ENCODE results near the gene MYO10. TPM values are rescaled to one million over a fixed set of nuclear protein-coding genes. Genes with fewer than 3 reads are reported as not detected.
A peak's percentile ranks its signal among the peaks of the same experiment; 100 is the strongest.
"Not testable (repeated sequence)": the region's sequence is repeated elsewhere in the genome, so short reads cannot be mapped to it uniquely, and the experiment has no call there.

Gene MYO10
- total RNA-seq, 1 donor from 2014 or later, result 0.26 TPM

DNA sequence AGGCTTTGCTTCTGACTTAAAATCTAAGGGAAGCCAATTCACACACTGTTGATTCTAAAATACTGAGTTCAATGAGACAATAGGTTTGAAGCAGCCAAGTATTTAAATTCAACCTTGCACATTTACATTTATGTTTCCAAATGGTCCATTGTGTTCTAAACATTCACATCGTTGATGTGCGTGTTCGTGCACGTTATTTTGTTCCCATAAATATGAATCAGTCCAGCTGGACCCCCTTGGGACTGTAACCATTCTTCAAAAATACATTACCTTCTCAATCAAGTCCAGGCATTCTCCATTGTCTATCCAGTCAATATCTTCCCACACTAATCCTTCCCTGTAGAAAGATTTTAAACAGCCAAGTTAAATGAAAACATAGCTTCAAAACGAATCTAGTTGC, 172.9 kb downstream of the MYO10 start:
- Mint-ChIP-seq H3K27me3 (no peaks in the 10 kb centered on the region), H3K4me1 (peaks cover 6% of the 10 kb centered on the region), H3K4me3 (no peak overlapping the region), H3K27ac (no peak overlapping the region), H3K9me3 (no peaks in the 10 kb centered on the region), H3K36me3 (ENCODE audit: low read depth) (no peaks in the 10 kb centered on the region)
- no peak for DNase-seq
- intact Hi-C loops (cut with micrococcal nuclease), result no loop called here

DNA sequence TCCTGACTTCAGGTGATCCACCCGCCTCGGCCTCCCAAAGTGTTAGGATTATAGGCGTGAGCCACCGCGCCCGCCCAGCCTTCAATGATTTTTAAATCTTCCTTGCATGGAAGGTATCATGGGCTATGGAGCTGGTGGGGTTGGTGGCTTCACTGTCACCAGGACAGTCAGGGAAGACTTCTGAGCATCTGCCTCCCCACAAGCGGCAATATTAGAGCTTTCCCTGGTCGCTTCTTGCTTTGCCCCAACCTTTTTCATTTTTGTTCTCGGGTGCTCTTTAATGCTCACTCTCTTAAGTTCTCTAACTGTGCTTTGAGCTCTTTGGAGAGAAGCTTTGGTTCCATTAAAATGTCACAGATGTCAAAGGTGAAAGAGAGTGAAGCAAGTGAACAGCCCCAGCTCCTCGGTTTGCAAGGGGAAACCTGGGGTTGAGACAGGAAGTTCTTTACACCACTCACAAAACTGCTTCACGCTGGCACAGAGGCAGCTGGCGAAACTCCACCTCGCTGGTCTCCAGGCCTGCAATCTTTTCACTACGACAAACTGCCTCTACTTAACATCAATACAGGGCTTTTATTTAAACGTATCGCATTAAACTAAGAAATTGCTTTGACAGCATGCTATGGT, 176.8 kb downstream of the MYO10 start:
- peak; percentile 71 for DNase-seq

DNA sequence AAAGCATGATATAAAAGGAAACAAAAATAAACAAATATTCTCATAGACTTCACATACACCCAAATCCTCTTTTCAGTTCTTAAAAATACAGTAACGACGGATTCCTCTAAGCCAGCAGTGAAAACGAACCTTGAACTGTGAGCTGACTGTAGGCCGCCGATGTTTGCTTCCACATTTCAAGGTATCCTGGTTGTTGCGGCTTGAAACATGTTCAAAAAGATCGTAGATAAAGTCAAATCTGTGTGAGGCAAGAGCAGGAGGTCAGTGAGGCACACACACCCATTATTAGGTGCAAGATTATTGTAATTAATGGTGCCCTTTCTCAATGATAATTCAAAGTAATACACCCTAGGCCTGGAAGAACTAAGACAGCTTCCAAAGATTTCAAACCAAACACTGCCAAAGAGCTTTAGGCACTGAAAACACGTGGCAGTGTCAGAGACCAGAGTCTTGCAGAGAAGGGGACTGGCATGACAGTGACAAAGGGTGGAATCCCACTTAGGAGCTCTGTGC, 178.0 kb downstream of the MYO10 start:
- DNase-seq, result no peak
- no peaks in the 10 kb centered on the region for H3K27me3 Mint-ChIP-seq
- intact Hi-C loops (cut with micrococcal nuclease), result no loop called here
- peaks cover 6% of the 10 kb centered on the region for H3K4me1 Mint-ChIP-seq
- no peak overlapping the region for H3K4me3 Mint-ChIP-seq
- no peak overlapping the region for H3K27ac Mint-ChIP-seq
- H3K36me3 Mint-ChIP-seq (ENCODE audit: low read depth), result no peaks in the 10 kb centered on the region
- no peaks in the 10 kb centered on the region for H3K9me3 Mint-ChIP-seq

More for the DNA sequence above, 176.8 kb downstream of the MYO10 start:
- intact Hi-C loops (cut with micrococcal nuclease), result no loop called here
- Mint-ChIP-seq H3K4me1 (peaks cover 6% of the 10 kb centered on the region), H3K4me3 (no peak overlapping the region), H3K27ac (no peak overlapping the region), H3K36me3 (ENCODE audit: low read depth) (no peaks in the 10 kb centered on the region), H3K27me3 (no peaks in the 10 kb centered on the region), H3K9me3 (no peaks in the 10 kb centered on the region)

DNA sequence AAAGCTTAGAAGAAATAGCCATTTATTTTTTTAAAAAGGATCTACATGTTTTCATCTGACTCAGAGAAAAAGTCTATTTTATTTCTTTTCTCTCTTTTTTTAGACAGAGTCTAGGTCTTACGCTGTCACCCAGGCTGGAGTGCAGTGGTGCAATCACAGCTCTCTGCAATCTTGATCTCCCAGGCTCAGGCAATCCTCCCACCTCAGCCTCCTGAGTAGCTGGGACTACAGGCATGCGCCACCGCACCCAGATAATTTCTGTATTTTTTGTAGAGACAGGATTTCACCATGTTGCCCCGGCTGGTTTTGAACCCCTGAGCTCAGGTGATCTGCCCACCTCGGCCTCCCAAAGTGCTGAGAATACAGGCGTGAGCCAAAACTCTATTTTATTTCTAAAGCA, 178.5 kb downstream of the MYO10 start:
- DNase-seq; H3K4me3 Mint-ChIP-seq; H3K9me3 Mint-ChIP-seq; H3K27me3 Mint-ChIP-seq; H3K27ac Mint-ChIP-seq; intact Hi-C loops (cut with micrococcal nuclease); H3K4me1 Mint-ChIP-seq; H3K36me3 Mint-ChIP-seq (ENCODE audit: low read depth): not testable (repeated sequence)

DNA sequence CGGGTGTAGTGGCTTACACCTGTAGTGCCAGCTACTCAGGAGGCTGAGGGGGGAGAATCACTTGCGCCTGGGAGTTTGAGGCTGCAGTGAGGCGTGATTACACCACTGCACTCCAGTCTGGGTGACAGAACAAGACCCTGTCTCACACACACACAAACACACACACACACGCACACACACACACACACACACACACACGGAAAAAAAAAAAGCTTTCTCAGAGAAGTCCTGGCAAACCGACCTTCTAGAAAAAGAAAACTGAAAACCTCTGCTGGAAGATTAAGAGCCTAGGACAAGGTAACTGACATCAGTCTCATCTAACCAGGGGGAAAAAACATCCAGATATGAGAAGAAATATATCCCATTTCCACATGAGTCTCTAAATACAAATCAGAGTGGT, 178.9 kb downstream of the MYO10 start:
- Mint-ChIP-seq H3K4me3 (no peak overlapping the region), H3K36me3 (ENCODE audit: low read depth) (no peaks in the 10 kb centered on the region), H3K27ac (no peak overlapping the region), H3K27me3 (no peaks in the 10 kb centered on the region), H3K4me1 (peaks cover 6% of the 10 kb centered on the region), H3K9me3 (no peaks in the 10 kb centered on the region)
- intact Hi-C loops (cut with micrococcal nuclease), result no loop called here
- DNase-seq, result no peak

DNA sequence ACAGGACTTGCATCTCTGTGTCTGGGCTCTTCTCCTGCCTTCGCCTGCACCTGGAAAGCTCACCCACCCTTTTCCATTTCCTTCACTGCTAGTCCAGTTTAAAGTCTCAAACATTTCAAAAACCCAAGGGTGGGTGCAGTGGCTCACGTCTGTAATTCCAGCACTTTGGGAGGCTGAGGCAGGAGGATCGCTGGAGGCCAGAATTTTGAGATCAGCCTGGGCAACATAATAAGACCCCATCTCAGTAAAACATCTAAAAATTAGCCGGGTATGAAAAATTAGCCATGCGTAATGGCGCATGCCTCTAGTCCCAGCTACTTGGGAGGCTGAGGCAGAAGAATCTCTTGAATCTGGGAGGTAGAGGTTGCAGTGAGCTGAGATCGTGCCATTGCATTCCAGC, 179.4 kb downstream of the MYO10 start:
- H3K27ac Mint-ChIP-seq, result no peak overlapping the region
- no peaks in the 10 kb centered on the region for H3K27me3 Mint-ChIP-seq
- H3K36me3 Mint-ChIP-seq (ENCODE audit: low read depth), result no peaks in the 10 kb centered on the region
- intact Hi-C loops (cut with micrococcal nuclease), result no loop called here
- no peak overlapping the region for H3K4me3 Mint-ChIP-seq
- H3K9me3 Mint-ChIP-seq, result no peaks in the 10 kb centered on the region
- peaks cover 6% of the 10 kb centered on the region for H3K4me1 Mint-ChIP-seq
- DNase-seq, result no peak

DNA sequence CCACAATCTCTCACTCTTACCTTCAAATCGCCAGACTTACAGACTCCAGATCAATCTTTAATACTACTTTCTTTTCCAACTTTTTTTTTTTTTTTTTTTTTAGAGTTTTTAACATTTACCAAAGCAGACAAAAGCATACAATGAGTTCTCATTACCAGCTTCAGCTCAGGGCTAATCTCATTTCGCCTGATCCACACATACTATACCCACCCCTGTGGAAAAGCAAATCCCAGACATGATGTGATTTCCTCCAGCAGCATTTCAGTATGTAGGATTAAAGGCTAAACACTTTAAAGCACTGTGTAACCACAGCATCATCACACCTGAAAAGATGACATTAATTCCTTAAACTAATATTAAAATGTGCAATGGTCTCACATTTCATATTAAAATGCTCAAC, 180.4 kb downstream of the MYO10 start:
- no peaks in the 10 kb centered on the region for H3K36me3 Mint-ChIP-seq (ENCODE audit: low read depth)
- H3K27ac Mint-ChIP-seq, result no peak overlapping the region
- H3K9me3 Mint-ChIP-seq, result no peaks in the 10 kb centered on the region
- peaks cover 6% of the 10 kb centered on the region for H3K4me1 Mint-ChIP-seq
- H3K4me3 Mint-ChIP-seq, result no peak overlapping the region
- H3K27me3 Mint-ChIP-seq, result no peaks in the 10 kb centered on the region
- DNase-seq, result no peak
- intact Hi-C loops (cut with micrococcal nuclease), result no loop called here

DNA sequence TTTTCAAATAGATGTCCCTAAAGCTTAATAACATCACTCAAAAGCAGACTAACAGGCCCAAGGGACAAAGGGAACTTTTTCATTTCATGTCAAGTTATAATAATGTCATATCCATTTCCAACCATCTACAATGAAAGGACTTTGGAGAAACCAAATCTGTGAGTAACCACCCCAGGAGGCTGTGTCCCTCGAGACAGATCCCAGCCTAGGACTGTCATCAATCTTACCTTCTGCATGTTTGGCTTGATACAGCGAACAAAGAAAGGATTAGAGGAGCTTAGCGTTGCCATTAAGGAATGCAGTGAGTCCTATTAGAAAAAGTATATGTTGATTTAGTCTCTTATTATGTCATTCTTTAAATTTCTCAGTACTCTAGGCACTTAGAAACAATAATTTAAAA, 181.5 kb downstream of the MYO10 start:
- Mint-ChIP-seq H3K27me3 (no peaks in the 10 kb centered on the region), H3K4me1 (peaks cover 4% of the 10 kb centered on the region), H3K9me3 (no peaks in the 10 kb centered on the region), H3K36me3 (ENCODE audit: low read depth) (no peaks in the 10 kb centered on the region), H3K4me3 (no peak overlapping the region), H3K27ac (no peak overlapping the region)
- intact Hi-C loops (cut with micrococcal nuclease), result no loop called here
- DNase-seq, result no peak

DNA sequence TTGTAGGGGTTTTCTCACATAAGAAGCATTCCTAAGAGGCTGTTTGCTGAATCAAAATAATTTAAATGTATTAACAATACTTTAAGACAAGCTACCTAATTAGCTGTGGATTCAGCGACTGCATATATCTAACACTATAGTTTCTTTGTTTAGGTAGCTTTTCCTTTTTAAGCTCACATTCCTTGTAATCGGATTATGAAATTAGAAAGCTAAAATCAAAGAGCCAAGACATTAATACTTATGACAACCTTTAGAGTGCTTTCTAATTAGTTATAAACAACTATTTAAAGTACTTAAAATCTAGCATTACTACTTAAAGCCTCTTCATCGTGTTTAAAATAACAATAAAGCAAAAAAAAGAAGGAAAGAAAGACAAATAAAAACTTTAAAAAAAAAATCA, 182.0 kb downstream of the MYO10 start:
- no peaks in the 10 kb centered on the region for H3K36me3 Mint-ChIP-seq (ENCODE audit: low read depth)
- H3K4me1 Mint-ChIP-seq, result no peaks in the 10 kb centered on the region
- H3K27me3 Mint-ChIP-seq, result no peaks in the 10 kb centered on the region
- no peaks in the 10 kb centered on the region for H3K9me3 Mint-ChIP-seq
- no peak overlapping the region for H3K27ac Mint-ChIP-seq
- H3K4me3 Mint-ChIP-seq, result no peak overlapping the region
- intact Hi-C loops (cut with micrococcal nuclease), result no loop called here
- no peak for DNase-seq

DNA sequence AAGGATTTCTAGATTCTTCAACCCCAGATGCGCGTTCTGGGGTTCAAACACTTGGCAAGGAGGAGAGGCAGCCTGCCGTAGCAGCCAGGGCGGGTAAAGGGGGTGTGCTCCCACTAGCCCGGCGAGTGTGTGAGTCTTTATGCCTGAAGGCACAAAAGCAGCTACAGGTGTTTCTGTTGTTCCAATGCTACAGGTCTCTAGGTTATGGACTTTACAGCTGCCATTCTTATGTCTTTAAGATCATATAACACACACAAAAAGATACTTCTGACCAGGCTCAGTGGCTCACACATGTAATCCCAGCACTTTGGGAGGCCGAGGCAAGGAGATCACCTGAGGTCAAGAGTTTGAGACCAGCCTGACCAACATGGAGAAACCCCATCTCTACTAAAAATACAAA, 185.6 kb downstream of the MYO10 start:
- Mint-ChIP-seq H3K27me3 (no peaks in the 10 kb centered on the region), H3K9me3 (no peaks in the 10 kb centered on the region), H3K4me3 (no peak overlapping the region), H3K27ac (no peak overlapping the region), H3K36me3 (ENCODE audit: low read depth) (no peaks in the 10 kb centered on the region), H3K4me1 (no peaks in the 10 kb centered on the region)
- intact Hi-C loops (cut with micrococcal nuclease), result no loop called here
- no peak for DNase-seq

DNA sequence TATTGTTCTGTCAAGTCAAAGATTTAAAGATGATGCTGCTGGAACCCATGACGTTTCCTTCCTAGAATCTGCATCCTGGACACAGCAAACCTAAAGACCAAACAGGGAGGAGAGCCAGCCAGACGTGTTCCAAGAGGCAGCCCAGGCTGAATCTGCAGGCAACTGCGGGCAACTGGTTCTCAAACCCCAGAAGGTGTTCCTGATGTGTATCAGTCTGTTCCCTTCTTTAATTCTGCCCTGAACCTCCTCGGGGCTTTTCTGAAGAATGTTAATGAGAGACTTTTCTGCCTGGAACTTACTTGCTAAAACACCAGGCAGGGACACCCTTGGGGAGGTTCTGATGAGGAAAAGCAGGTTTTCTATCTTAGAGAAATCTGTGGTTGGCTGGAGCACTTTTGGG, 186.5 kb downstream of the MYO10 start:
- Mint-ChIP-seq H3K27ac (no peak overlapping the region), H3K36me3 (ENCODE audit: low read depth) (no peaks in the 10 kb centered on the region), H3K4me3 (no peak overlapping the region), H3K4me1 (no peaks in the 10 kb centered on the region), H3K27me3 (no peaks in the 10 kb centered on the region), H3K9me3 (no peaks in the 10 kb centered on the region)
- DNase-seq, result no peak
- intact Hi-C loops (cut with micrococcal nuclease), result no loop called here

DNA sequence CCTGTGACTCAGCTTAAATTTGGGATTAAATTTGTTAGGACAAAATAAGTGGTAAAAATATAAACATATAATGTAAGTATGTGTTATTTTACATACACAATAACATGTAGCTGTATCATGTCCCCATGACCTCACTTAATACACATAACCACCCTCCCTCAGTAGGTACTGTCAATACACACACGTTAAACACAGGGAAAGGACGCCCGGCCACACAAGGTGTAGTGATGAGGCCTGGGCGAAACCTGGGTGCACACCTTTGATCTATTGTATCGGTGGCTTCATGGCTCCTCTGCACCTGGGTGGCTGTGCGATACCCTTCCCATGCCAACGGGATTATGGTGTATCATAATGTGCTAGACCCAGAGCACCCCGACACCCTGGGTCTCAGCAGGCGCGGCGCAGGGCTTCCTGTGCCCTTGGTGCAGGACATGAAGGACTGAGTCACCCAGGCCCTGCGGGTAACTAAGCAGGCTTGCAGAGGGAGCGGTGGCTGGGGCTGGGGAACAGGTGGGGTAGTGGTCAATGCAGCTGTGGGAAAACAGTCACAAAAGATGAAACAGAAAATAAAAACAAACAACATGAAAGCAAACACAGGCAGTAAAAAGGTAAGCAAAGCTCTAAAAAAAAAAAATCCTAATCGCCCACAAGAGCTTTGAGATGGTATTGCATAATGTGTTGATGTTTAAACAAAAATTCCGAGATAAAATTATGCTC, 191.8 kb downstream of the MYO10 start:
- DNase-seq, result no peak
- Mint-ChIP-seq H3K27ac (no peak overlapping the region), H3K9me3 (no peaks in the 10 kb centered on the region), H3K27me3 (peaks cover 10% of the 10 kb centered on the region), H3K4me3 (no peak overlapping the region), H3K36me3 (ENCODE audit: low read depth) (no peaks in the 10 kb centered on the region), H3K4me1 (no peaks in the 10 kb centered on the region)
- intact Hi-C loops (cut with micrococcal nuclease), result no loop called here

DNA sequence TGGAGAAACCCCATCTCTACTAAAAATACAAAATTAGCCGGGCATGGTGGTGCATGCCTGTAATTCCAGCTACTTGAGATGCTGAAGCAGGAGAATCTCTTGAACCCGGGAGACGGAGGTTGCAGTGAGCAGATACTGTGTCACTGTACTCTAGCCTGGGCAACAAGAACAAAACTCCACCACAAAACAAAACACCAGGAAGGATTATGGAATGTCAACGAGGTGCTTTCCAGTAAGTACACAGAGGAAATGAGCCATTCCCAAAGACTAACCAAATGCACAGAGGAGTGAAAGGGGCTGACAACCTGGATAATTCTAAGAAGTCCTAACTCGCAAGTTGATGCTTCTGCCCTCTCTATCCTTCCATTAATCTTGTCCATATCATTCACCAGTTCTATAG, 193.2 kb downstream of the MYO10 start:
- no peaks in the 10 kb centered on the region for H3K4me1 Mint-ChIP-seq
- peaks cover 18% of the 10 kb centered on the region for H3K27me3 Mint-ChIP-seq
- intact Hi-C loops (cut with micrococcal nuclease), result no loop called here
- H3K4me3 Mint-ChIP-seq, result no peak overlapping the region
- no peaks in the 10 kb centered on the region for H3K36me3 Mint-ChIP-seq (ENCODE audit: low read depth)
- no peak for DNase-seq
- H3K9me3 Mint-ChIP-seq, result no peaks in the 10 kb centered on the region
- no peak overlapping the region for H3K27ac Mint-ChIP-seq

DNA sequence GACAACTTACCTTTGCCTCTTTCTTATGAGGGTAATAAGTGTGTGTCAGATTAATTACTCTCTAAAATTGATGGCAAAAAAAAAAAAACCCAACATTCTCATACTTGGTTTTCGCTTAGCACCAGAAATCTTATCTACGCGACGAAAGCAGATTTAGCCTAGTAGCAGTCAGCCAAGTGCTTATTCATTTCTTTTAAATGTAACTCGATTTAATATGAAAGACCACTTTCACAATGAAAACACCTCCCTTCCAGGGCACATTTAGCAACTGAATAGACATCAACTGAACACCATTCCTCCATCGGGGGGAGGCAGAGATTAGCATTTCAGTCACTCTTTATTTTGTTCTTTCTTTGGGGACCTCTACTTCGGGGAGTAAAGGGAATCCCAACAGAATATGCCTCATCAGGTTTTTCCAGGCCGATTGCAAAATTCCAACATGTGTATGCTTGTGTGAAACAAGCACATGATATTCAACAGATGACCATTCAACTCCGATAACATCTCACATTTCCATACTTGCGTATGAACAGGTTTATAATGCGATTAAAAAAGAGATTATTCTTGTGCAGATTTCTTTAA, 195.2 kb downstream of the MYO10 start:
- DNase-seq, result no peak
- H3K9me3 Mint-ChIP-seq, result no peaks in the 10 kb centered on the region
- no peak overlapping the region for H3K4me3 Mint-ChIP-seq
- no peaks in the 10 kb centered on the region for H3K4me1 Mint-ChIP-seq
- intact Hi-C loops (cut with micrococcal nuclease), result no loop called here
- H3K27ac Mint-ChIP-seq, result no peak overlapping the region
- H3K36me3 Mint-ChIP-seq (ENCODE audit: low read depth), result no peaks in the 10 kb centered on the region
- H3K27me3 Mint-ChIP-seq, result peaks cover 25% of the 10 kb centered on the region
